PC-3 (cell line): Measurements from ENCODE around the gene TAAR2. TPM values are rescaled to one million over a fixed set of nuclear protein-coding genes. Genes with fewer than 3 reads are reported as not detected.

ENCODE experiments used
- ATAC-seq: fragments of 200-7000 bp; cut with Tn5 transposase; 2 replicates; pipeline ENCODE4 v1.9.1; 2020; ENCODE audit warnings: mild to moderate bottlenecking, moderate library complexity
- BruUV-seq: library from RNA; stranded (reverse); fragments of 400-500 nt; replicated peaks from 2 replicates; lab custom pipeline; 2021; lab: Mats Ljungman, UMichigan
- CTCF ChIA-PET: fragments of 300-600 bp; sonication (Branson Sonifier 250); formaldehyde crosslinking; loops from one replicate; lab custom pipeline; 2022; ENCODE audit warnings: antibody characterized with exemption; lab: Charles Lee
- POLR2A ChIA-PET: fragments of 300-600 bp; sonication (Branson Sonifier 250); formaldehyde crosslinking; loops from one replicate; lab custom pipeline; 2022; ENCODE audit warnings: antibody characterized with exemption; ENCODE audit not compliant: unreplicated experiment; lab: Charles Lee
- DNase-seq: peaks from one replicate; pipeline ENCODE4 v3.0.0-alpha.2; 2015
- H2AFZ ChIP-seq: fragments of 300-600 bp; sonication (generic); 2 replicates; pipeline ENCODE4 v1.6.0; 2016; ENCODE audit warnings: antibody characterized with exemption, low read length
- H3F3A ChIP-seq: fragments of 300-600 bp; sonication (generic); one replicate; pipeline ENCODE4 v1.6.0; 2017; ENCODE audit warnings: antibody characterized with exemption, low read length, control low read depth, mild to moderate bottlenecking; ENCODE audit not compliant: unreplicated experiment
- H3K27ac ChIP-seq: fragments of 300-600 bp; sonication (generic); 2 replicates; pipeline ENCODE4 v1.5.1; 2016; ENCODE audit warnings: mild to moderate bottlenecking, low read length
- H3K27me3 ChIP-seq: fragments of 300-600 bp; sonication (generic); 2 replicates; pipeline ENCODE4 v1.6.1; 2016; ENCODE audit warnings: low read length, mixed read lengths
- H3K36me3 ChIP-seq: fragments of 300-600 bp; sonication (generic); 2 replicates; pipeline ENCODE4 v1.6.1; 2016; ENCODE audit warnings: low read depth, mixed run types, low read length, mixed read lengths
- H3K4me1 ChIP-seq: fragments of 300-600 bp; sonication (generic); 2 replicates; pipeline ENCODE4 v1.5.1; 2016; ENCODE audit warnings: low read length; ENCODE audit not compliant: insufficient read depth
- H3K4me2 ChIP-seq: fragments of 300-600 bp; sonication (generic); 2 replicates; pipeline ENCODE4 v1.6.0; 2016; ENCODE audit warnings: low read length
- H3K4me3 ChIP-seq: fragments of 300-600 bp; sonication (generic); 2 replicates; pipeline ENCODE4 v1.5.1; 2016; ENCODE audit warnings: mild to moderate bottlenecking, low read length, mixed read lengths
- H3K79me2 ChIP-seq: fragments of 300-600 bp; sonication (generic); 2 replicates; pipeline ENCODE4 v1.6.1; 2017; ENCODE audit warnings: low read length, mixed read lengths
- H3K9ac ChIP-seq: fragments of 300-600 bp; sonication (generic); 2 replicates; pipeline ENCODE4 v1.6.0; 2016; ENCODE audit warnings: mild to moderate bottlenecking, low read length
- H3K9me2 ChIP-seq: fragments of 300-600 bp; sonication (generic); replicated peaks from 2 replicates; pipeline ENCODE4 v1.6.1; 2016; ENCODE audit warnings: mixed run types, low read length, mixed read lengths
- H3K9me3 ChIP-seq: fragments of 300-600 bp; sonication (generic); 2 replicates; pipeline ENCODE4 v1.6.1; 2016; ENCODE audit warnings: low read length, mixed read lengths
- H4K20me1 ChIP-seq: fragments of 300-600 bp; sonication (generic); 2 replicates; pipeline ENCODE4 v1.6.1; 2016; ENCODE audit warnings: low read length, mixed read lengths
- EZH2 ChIP-seq: fragments of 300-600 bp; sonication (generic); IDR thresholded peaks from one replicate; pipeline ENCODE4 v1.6.1; 2017; ENCODE audit warnings: antibody characterized with exemption, mild to moderate bottlenecking, low read length; ENCODE audit not compliant: unreplicated experiment
- EZH2phosphoT487 ChIP-seq: fragments of 300-600 bp; sonication (generic); IDR thresholded peaks from 2 replicates; pipeline ENCODE4 v1.6.1; 2018; ENCODE audit warnings: mild to moderate bottlenecking, antibody characterized with exemption, low read length, borderline replicate concordance
- intact Hi-C: fragments of 100-400 bp; cut with micrococcal nuclease; formaldehyde crosslinking; loops from 2 replicates; pipeline ENCODE4 v1.9.0; 2023
- total RNA-seq: library from RNA; depleted of rRNA; stranded (reverse); fragments of >200 nt; gene quantifications from 2 replicates; pipeline ENCODE4 v1.2.3, GENCODE V29; 2014
- TF ChIP-seq, protein P1 (sequence below): fragments of 300-600 bp; sonication (generic); conservative IDR thresholded peaks from 2 replicates; pipeline ENCODE4 v1.5.1; 2017; ENCODE audit warnings: antibody characterized with exemption, low read depth, mild to moderate bottlenecking, low read length

Gene TAAR2
- total RNA-seq, 1 experiment from 2014 or later: not detected

DNA sequence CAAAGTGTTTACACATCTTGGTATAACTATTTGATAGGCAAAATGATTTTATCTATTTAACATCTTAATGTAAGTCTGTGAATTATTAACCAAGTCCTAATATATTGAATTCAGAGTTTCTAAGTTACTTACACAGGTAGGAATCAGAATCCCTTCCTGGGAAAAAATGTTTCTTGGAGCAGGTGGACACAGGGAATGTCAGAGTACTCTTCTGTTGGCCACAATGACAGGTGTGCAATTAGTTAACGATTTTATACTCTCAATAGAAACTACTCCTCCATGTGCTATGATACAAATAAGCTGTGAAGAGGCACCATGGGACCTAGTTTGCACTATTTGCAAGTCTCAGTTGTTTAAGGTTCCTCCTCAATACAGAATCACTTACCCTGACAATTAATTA lies 33.7 kb downstream of the TAAR2 start:
- Histone ChIP-seq H3K9me2 (no peaks in the 10 kb centered on the region), H3K9ac (no peak overlapping the region), H3K27me3 (no peaks in the 10 kb centered on the region), H3K9me3 (no peaks in the 10 kb centered on the region), H3F3A (no peaks in the 10 kb centered on the region), H3K27ac (no peak overlapping the region), H3K36me3 (no peaks in the 10 kb centered on the region), H3K4me2 (no peak overlapping the region), H3K79me2 (no peaks in the 10 kb centered on the region), H2AFZ (no peak overlapping the region), H4K20me1 (no peaks in the 10 kb centered on the region), H3K4me1 (no peaks in the 10 kb centered on the region), H3K4me3 (no peak overlapping the region)
- ChIA-PET POLR2A (no interaction called here), CTCF (no interaction called here)
- ATAC-seq (no peak), DNase-seq (no peak)
- intact Hi-C loops: no loop called here
- TF ChIP-seq, protein P1, sequence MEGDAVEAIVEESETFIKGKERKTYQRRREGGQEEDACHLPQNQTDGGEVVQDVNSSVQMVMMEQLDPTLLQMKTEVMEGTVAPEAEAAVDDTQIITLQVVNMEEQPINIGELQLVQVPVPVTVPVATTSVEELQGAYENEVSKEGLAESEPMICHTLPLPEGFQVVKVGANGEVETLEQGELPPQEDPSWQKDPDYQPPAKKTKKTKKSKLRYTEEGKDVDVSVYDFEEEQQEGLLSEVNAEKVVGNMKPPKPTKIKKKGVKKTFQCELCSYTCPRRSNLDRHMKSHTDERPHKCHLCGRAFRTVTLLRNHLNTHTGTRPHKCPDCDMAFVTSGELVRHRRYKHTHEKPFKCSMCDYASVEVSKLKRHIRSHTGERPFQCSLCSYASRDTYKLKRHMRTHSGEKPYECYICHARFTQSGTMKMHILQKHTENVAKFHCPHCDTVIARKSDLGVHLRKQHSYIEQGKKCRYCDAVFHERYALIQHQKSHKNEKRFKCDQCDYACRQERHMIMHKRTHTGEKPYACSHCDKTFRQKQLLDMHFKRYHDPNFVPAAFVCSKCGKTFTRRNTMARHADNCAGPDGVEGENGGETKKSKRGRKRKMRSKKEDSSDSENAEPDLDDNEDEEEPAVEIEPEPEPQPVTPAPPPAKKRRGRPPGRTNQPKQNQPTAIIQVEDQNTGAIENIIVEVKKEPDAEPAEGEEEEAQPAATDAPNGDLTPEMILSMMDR: no peak
- TF ChIP-seq EZH2phosphoT487: no peak
- TF ChIP-seq EZH2: no peak
- BruUV-seq: no TSS peak

DNA sequence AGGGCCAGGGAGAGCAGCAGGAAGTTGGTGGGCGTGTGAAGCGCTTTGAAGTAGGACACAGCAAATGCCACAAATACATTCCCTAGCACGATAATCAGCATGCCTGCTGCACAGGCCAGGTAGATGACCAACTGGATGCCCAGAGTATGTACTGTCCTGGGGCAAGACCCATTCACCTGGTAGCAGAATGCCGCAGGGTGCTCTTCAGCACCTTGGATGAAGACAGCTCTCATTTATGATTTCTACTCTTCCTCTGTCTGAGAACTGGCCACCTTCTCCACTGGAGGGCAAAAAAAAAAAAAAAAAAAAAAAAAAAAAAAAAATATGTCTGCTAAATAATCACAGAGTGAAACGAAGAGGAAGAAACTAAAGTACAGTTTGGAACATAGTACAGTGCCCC lies 34.6 kb downstream of the TAAR2 start, which contains the start of gene TAAR5:
TAAR5 (minus strand) TSS at position 288 of the 400 bp plus-strand sequence; CDS start at position 233, 55 bp downstream.
- intact Hi-C loops: no loop called here
- Histone ChIP-seq H3K9me3 (no peaks in the 10 kb centered on the region), H4K20me1 (no peaks in the 10 kb centered on the region), H3K79me2 (no peaks in the 10 kb centered on the region), H3K4me2 (no peak within 1 kb of the TSS), H3K36me3 (no peaks in the 10 kb centered on the region), H3K4me1 (no peaks in the 10 kb centered on the region), H3K27me3 (no peaks in the 10 kb centered on the region), H3K4me3 (no peak within 1 kb of the TSS), H3K9ac (no peak within 1 kb of the TSS), H2AFZ (no peak within 1 kb of the TSS), H3F3A (no peaks in the 10 kb centered on the region), H3K27ac (no peak within 1 kb of the TSS), H3K9me2 (no peaks in the 10 kb centered on the region)
- BruUV-seq: no TSS peak
- POLR2A ChIA-PET: no interaction called here
- DNase-seq: no peak
- CTCF ChIA-PET: no interaction called here
- TF ChIP-seq, protein P1: no peak
- TF ChIP-seq EZH2phosphoT487: no peak
- TF ChIP-seq EZH2: no peak
- no peak for ATAC-seq

DNA sequence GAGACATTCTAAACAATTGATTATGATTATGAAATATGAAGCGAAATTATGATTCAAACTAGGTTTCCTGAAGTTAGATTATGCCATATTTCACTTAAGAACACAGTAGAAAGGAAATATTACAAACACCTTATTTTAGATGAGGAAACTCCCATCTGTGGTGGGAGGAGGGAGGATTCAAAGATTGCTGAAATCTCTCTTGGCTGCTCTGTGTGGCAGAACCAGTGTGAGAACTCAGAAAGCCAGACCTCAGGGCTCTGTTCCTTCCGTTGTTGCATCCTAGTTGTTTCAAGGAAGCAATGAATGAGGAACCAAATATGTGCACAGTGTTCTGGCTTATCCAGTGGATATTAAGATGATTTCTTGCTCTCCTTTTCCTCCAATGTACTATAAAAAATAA lies 36.7 kb downstream of the TAAR2 start:
- H4K20me1 ChIP-seq: no peaks in the 10 kb centered on the region
- no peak for ATAC-seq
- intact Hi-C loops: no loop called here
- no peaks in the 10 kb centered on the region for H3K27me3 ChIP-seq
- DNase-seq: no peak
- H3K4me3 ChIP-seq: no peak overlapping the region
- H3K4me2 ChIP-seq: no peak overlapping the region
- H3K4me1 ChIP-seq: no peaks in the 10 kb centered on the region
- no peaks in the 10 kb centered on the region for H3K9me2 ChIP-seq
- no peaks in the 10 kb centered on the region for H3K9me3 ChIP-seq
- no peak overlapping the region for H3K9ac ChIP-seq
- BruUV-seq: no TSS peak
- TF ChIP-seq EZH2 (no peak), EZH2phosphoT487 (no peak)
- TF ChIP-seq, protein P1: no peak
- no peak overlapping the region for H2AFZ ChIP-seq
- H3K36me3 ChIP-seq: no peaks in the 10 kb centered on the region
- no peaks in the 10 kb centered on the region for H3F3A ChIP-seq
- CTCF ChIA-PET: no interaction called here
- H3K79me2 ChIP-seq: no peaks in the 10 kb centered on the region
- no peak overlapping the region for H3K27ac ChIP-seq
- POLR2A ChIA-PET: no interaction called here
